HEK293 (cell line): ENCODE results near the gene GCK.

ENCODE experiments used
- CTCF ChIA-PET: fragments of 350-600 bp; formaldehyde crosslinking; extraction: SDS; loops from one replicate; lab custom pipeline; 2021; ENCODE audit warnings: antibody characterized with exemption; lab: Yijun Ruan, JAX
- POLR2A ChIA-PET: fragments of 300-600 bp; formaldehyde crosslinking; extraction: SDS; loops from one replicate; lab custom pipeline; 2020; ENCODE audit warnings: antibody characterized with exemption, inconsistent platforms; lab: Yijun Ruan, JAX
- H3K27ac ChIP-seq: fragments of 200-500 bp; sonication (Bioruptor generic); 2 replicates; pipeline ENCODE4 v1.5.1; 2014; ENCODE audit warnings: low read depth, low read length, control low read depth, inconsistent platforms; ENCODE audit errors: extremely low read depth
- H3K36me3 ChIP-seq, 2 experiments: fragments of 200-500 bp in 1 of 2; sonication (Bioruptor generic) in 1 of 2; 1 replicate in 1 of 2; 2 replicates in 1 of 2; pipeline ENCODE4 v1.5.1; 2014 to 2017; ENCODE audit warnings: inconsistent platforms in 2 of 2, low read length in 2 of 2; ENCODE audit not compliant: control insufficient read depth in 2 of 2, insufficient read depth in 1 of 2
- H3K4me1 ChIP-seq: fragments of 200-500 bp; sonication (Bioruptor generic); 2 replicates; pipeline ENCODE4 v1.5.1; 2014; ENCODE audit warnings: mild to moderate bottlenecking, low read length, inconsistent platforms; ENCODE audit not compliant: control insufficient read depth, insufficient read depth
- H3K4me3 ChIP-seq: 2 replicates; pipeline ENCODE4 v1.5.1; 2011; ENCODE audit warnings: low read depth, mild to moderate bottlenecking, control low read depth, low read length, moderate library complexity
- H3K9me3 ChIP-seq: fragments of 200-500 bp; sonication (Bioruptor generic); 2 replicates; pipeline ENCODE4 v1.5.1; 2014; ENCODE audit warnings: low read depth, low read length, inconsistent platforms; ENCODE audit not compliant: control insufficient read depth, insufficient read depth
- FEZF1 ChIP-seq: fragments of 450-650 bp; formaldehyde crosslinking; IDR thresholded peaks from 2 replicates; pipeline ENCODE4 v1.5.1; 2016; ENCODE audit warnings: missing biosample characterization, missing genetic modification characterization
- HOXD13 ChIP-seq: sonication (generic); formaldehyde crosslinking; IDR thresholded peaks from 2 replicates; pipeline ENCODE4 v1.8.0; 2022; ENCODE audit warnings: missing genetic modification reagents, borderline replicate concordance
- KLF7 ChIP-seq: fragments of 450-650 bp; formaldehyde crosslinking; IDR thresholded peaks from 2 replicates; pipeline ENCODE4 v1.5.1; 2016; ENCODE audit warnings: missing biosample characterization, missing genetic modification characterization, borderline replicate concordance
- MEIS1 ChIP-seq: sonication (generic); formaldehyde crosslinking; IDR thresholded peaks from 2 replicates; pipeline ENCODE4 v1.8.1; 2022; ENCODE audit warnings: missing genetic modification reagents, mild to moderate bottlenecking, borderline replicate concordance
- SALL2 ChIP-seq: fragments of 450-650 bp; formaldehyde crosslinking; IDR thresholded peaks from 2 replicates; pipeline ENCODE4 v1.5.0; 2017; ENCODE audit warnings: missing biosample characterization, mild to moderate bottlenecking, missing genetic modification characterization, borderline replicate concordance
- SCRT2 ChIP-seq: fragments of 450-650 bp; formaldehyde crosslinking; IDR thresholded peaks from 2 replicates; pipeline ENCODE4 v1.5.1; 2016; ENCODE audit warnings: missing biosample characterization, missing genetic modification characterization
- TCF7L2 ChIP-seq: IDR thresholded peaks from 2 replicates; pipeline ENCODE4 v1.6.1; 2011; ENCODE audit warnings: low read depth, mild to moderate bottlenecking, inconsistent platforms, low read length, moderate library complexity, borderline replicate concordance
- ZBTB8A ChIP-seq: fragments of 450-650 bp; formaldehyde crosslinking; IDR thresholded peaks from 2 replicates; pipeline ENCODE4 v1.5.1; 2016; ENCODE audit warnings: missing biosample characterization, missing genetic modification characterization
- ZNF140 ChIP-seq: fragments of 450-650 bp; formaldehyde crosslinking; IDR thresholded peaks from 2 replicates; pipeline ENCODE4 v1.5.1; 2016; ENCODE audit warnings: missing biosample characterization, missing genetic modification characterization
- ZNF202 ChIP-seq: fragments of 450-650 bp; formaldehyde crosslinking; IDR thresholded peaks from 2 replicates; pipeline ENCODE4 v1.5.1; 2016; ENCODE audit warnings: missing biosample characterization, missing genetic modification characterization, borderline replicate concordance
- ZNF23 ChIP-seq: fragments of 450-650 bp; formaldehyde crosslinking; IDR thresholded peaks from 2 replicates; pipeline ENCODE4 v1.5.1; 2016; ENCODE audit warnings: missing biosample characterization, missing genetic modification characterization, borderline replicate concordance
- ZNF248 ChIP-seq: fragments of 450-650 bp; formaldehyde crosslinking; IDR thresholded peaks from 2 replicates; pipeline ENCODE4 v1.5.1; 2017; ENCODE audit warnings: missing biosample characterization, missing genetic modification characterization
- ZNF544 ChIP-seq: fragments of 450-650 bp; formaldehyde crosslinking; IDR thresholded peaks from 2 replicates; pipeline ENCODE4 v1.5.0; 2017; ENCODE audit warnings: missing biosample characterization, missing genetic modification characterization
- ZNF701 ChIP-seq: fragments of 450-650 bp; formaldehyde crosslinking; IDR thresholded peaks from 2 replicates; pipeline ENCODE4 v1.5.1; 2016; ENCODE audit warnings: missing biosample characterization, missing genetic modification characterization
- ZNF76 ChIP-seq: fragments of 450-650 bp; formaldehyde crosslinking; IDR thresholded peaks from 2 replicates; pipeline ENCODE4; 2016; ENCODE audit warnings: low read depth, missing biosample characterization, missing genetic modification characterization, borderline replicate concordance
- ZNF837 ChIP-seq: fragments of 450-650 bp; formaldehyde crosslinking; IDR thresholded peaks from 2 replicates; pipeline ENCODE4 v1.5.1; 2016; ENCODE audit warnings: missing biosample characterization, missing genetic modification characterization
- TF ChIP-seq, protein P1 (sequence below): fragments of 450-650 bp; formaldehyde crosslinking; IDR thresholded peaks from 2 replicates; pipeline ENCODE4 v1.5.1; 2017; ENCODE audit warnings: missing biosample characterization, mild to moderate bottlenecking, missing genetic modification characterization, moderate library complexity
- TF ChIP-seq, protein P2 (sequence below): fragments of 450-650 bp; formaldehyde crosslinking; IDR thresholded peaks from 2 replicates; pipeline ENCODE4 v1.5.1; 2016; ENCODE audit warnings: missing biosample characterization, missing genetic modification characterization
- TF ChIP-seq, protein P3 (sequence below): fragments of 450-650 bp; formaldehyde crosslinking; IDR thresholded peaks from 2 replicates; pipeline ENCODE4 v1.5.1; 2016; ENCODE audit warnings: missing biosample characterization, missing genetic modification characterization, low read depth

Gene GCK

DNA sequence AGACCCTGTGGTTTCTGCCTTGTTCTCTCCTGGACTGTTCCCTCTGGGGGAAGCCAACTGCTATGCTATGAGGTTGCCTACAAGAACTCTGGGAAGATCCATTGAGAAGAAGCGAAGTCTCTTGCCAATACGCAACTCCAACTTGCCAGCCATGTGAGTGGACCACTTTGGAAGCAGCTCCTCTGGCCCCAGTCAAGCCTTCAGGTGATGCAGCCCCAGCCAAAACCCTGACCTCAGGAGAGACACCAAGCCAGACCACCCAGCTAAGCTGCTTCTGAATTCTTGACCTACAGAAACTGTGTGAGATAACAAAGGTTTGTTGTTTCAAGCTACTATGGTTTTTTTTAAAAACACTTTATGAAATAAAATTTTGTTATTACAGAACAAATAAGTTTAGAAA, 27.9 kb downstream of the GCK start (continued):
- TF ChIP-seq SALL2, result no peak
- no peak for TF ChIP-seq ZNF701
- no peak for TF ChIP-seq ZNF544 (tag by site-specific recombination)
- TF ChIP-seq MEIS1 (CRISPR knock-in tag), result no peak
- TF ChIP-seq ZNF140 (tag by site-specific recombination), result no peak
- TF ChIP-seq, protein P1, sequence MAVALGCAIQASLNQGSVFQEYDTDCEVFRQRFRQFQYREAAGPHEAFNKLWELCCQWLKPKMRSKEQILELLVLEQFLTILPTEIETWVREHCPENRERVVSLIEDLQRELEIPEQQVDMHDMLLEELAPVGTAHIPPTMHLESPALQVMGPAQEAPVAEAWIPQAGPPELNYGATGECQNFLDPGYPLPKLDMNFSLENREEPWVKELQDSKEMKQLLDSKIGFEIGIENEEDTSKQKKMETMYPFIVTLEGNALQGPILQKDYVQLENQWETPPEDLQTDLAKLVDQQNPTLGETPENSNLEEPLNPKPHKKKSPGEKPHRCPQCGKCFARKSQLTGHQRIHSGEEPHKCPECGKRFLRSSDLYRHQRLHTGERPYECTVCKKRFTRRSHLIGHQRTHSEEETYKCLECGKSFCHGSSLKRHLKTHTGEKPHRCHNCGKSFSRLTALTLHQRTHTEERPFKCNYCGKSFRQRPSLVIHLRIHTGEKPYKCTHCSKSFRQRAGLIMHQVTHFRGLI (tag by site-specific recombination), result no peak
- TF ChIP-seq, protein P2, sequence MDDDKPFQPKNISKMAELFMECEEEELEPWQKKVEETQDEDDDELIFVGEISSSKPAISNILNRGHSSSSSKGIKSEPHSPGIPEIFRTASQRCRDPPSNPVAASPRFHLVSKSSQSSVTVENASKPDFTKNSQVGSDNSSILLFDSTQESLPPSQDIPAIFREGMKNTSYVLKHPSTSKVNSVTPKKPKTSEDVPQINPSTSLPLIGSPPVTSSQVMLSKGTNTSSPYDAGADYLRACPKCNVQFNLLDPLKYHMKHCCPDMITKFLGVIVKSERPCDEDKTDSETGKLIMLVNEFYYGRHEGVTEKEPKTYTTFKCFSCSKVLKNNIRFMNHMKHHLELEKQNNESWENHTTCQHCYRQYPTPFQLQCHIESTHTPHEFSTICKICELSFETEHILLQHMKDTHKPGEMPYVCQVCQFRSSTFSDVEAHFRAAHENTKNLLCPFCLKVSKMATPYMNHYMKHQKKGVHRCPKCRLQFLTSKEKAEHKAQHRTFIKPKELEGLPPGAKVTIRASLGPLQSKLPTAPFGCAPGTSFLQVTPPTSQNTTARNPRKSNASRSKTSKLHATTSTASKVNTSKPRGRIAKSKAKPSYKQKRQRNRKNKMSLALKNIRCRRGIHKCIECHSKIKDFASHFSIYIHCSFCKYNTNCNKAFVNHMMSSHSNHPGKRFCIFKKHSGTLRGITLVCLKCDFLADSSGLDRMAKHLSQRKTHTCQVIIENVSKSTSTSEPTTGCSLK (tag by site-specific recombination), result no peak

DNA sequence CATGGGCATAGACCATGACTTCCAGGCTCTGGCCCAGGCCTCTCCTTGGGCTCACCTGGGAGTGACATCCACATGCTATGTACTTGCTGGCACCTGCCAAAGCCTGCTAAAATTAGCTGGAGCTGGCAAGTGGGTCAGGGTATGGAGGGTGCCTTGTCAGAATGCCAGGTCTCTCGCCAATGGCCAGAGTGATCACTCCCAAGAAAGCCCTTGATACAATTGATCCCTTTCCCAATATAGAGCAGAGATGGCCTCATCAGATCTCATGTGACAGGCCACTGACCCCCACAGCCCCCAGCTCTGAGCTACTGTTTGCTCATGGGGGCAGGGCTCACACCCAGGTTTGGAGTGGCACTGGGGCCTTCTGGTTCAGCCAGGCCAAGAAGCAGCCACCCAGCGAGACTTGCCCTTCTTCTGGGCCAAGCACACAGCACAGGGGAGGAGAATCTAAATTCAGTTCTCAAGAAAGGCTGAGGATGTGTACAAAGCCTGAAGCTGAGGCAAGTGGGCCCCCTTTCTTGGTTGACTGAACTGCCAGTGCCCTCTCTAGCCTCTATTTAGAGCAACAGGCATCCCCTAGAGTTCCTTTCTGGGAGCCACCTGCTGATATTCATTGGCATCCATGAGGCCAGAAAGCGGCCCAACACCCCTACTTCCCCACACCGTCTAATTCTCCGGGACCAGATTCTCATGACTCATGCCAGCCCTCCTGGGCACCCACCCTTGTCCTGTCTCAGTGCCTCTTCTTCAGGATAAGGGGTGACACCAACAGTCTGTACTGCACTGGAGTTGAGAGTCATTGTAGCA, 29.2 kb downstream of the GCK start:
- H3K4me3 ChIP-seq, result no peak overlapping the region
- ChIA-PET POLR2A (no interaction called here), CTCF (interaction anchor here (0.7 kb wide), 1 partner anchor 12 kb away, joined by 3 read pairs; no protein-coding TSS in a partner anchor)
- H3K36me3 ChIP-seq, result no peaks in the 10 kb centered on the region
- no peaks in the 10 kb centered on the region for H3K4me1 ChIP-seq
- H3K9me3 ChIP-seq, result no peaks in the 10 kb centered on the region
- no peak overlapping the region for H3K27ac ChIP-seq
- TF ChIP-seq SCRT2, result 0 out of 2 replicates have a peak, but pooled peaks have one; percentile 25
- TF ChIP-seq TCF7L2, result no peak

DNA sequence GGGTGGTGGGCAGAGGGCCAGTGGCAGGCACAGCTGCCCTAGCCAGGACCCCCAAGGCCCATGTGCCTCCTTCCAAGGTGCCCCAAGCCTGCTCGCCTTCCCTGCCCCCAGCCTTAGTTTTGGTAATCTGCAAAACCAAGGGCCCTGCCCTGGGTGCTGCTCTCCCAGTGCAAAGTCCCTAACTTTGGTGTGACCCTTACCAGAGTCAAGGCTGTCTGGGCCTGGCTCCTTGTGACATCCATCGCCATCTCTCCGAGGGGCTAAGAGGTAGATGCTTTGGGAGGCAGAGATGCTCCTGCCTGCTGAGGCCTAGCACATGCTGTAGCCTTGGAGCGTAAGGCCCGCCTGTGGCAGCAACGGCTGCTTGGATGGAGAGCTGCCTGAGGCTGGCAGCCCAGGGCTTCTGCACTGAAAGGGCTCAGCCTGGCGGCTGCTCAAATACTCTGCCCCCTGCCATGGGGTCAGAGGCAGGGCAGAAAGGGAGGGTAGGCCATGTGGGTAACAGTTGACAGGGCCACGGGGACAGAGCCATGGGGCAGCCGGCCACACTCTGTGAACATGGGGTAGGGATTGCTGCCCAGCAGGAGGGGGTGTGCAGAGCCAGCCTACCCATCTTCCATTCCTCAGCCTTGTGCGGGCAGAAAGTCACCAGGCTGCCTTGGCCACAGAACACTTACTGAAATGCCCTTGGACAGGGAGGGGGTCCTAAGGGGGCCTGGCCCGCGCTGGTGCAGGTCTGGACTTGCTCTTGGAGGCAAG, 30.2 kb downstream of the GCK start:
- H3K36me3 ChIP-seq, result no peaks in the 10 kb centered on the region
- TF ChIP-seq ZNF202 (tag by site-specific recombination), result no peak
- TF ChIP-seq HOXD13 (CRISPR knock-in tag), result no peak
- TF ChIP-seq KLF7 (tag by site-specific recombination), result no peak
- no peak for TF ChIP-seq ZNF76 (tag by site-specific recombination)
- no peak for TF ChIP-seq ZNF837 (tag by site-specific recombination)
- no peak for TF ChIP-seq ZBTB8A (tag by site-specific recombination)
- no peak for TF ChIP-seq ZNF248 (tag by site-specific recombination)
- no peak for TF ChIP-seq ZNF23 (tag by site-specific recombination)
- no peak for TF ChIP-seq FEZF1 (tag by site-specific recombination)
- TF ChIP-seq, protein P3, sequence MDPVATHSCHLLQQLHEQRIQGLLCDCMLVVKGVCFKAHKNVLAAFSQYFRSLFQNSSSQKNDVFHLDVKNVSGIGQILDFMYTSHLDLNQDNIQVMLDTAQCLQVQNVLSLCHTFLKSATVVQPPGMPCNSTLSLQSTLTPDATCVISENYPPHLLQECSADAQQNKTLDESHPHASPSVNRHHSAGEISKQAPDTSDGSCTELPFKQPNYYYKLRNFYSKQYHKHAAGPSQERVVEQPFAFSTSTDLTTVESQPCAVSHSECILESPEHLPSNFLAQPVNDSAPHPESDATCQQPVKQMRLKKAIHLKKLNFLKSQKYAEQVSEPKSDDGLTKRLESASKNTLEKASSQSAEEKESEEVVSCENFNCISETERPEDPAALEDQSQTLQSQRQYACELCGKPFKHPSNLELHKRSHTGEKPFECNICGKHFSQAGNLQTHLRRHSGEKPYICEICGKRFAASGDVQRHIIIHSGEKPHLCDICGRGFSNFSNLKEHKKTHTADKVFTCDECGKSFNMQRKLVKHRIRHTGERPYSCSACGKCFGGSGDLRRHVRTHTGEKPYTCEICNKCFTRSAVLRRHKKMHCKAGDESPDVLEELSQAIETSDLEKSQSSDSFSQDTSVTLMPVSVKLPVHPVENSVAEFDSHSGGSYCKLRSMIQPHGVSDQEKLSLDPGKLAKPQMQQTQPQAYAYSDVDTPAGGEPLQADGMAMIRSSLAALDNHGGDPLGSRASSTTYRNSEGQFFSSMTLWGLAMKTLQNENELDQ, result no peak
- TF ChIP-seq, all 188 proteins: peak for 0
- H3K4me3 ChIP-seq, result no peak overlapping the region
- no peak overlapping the region for H3K27ac ChIP-seq
- no peaks in the 10 kb centered on the region for H3K4me1 ChIP-seq
- POLR2A ChIA-PET, result no interaction called here
- CTCF ChIA-PET, result interaction anchor here (0.6 kb wide), 1 partner anchor 25 kb away, joined by 3 read pairs; no protein-coding TSS in a partner anchor
- no peaks in the 10 kb centered on the region for H3K9me3 ChIP-seq
